H1 (cell line): Measurements from ENCODE around the gene C3orf52. TPM values are rescaled to one million over a fixed set of nuclear protein-coding genes. Genes with fewer than 3 reads are reported as not detected.

ENCODE experiments used
- CTCF ChIA-PET: fragments of 300-600 bp; sonication (Branson Sonifier 250); formaldehyde crosslinking; loops from one replicate; lab custom pipeline; 2021; ENCODE audit not compliant: partially characterized antibody; lab: Charles Lee
- POLR2A ChIA-PET: fragments of 300-600 bp; sonication (Branson Sonifier 250); formaldehyde crosslinking; loops from one replicate; lab custom pipeline; 2021; ENCODE audit warnings: inconsistent platforms; ENCODE audit not compliant: partially characterized antibody; lab: Charles Lee
- DNase-seq, 2 experiments: peaks; one replicate each; pipeline versions ENCODE4 v3.0.0 to v3.0.0-alpha.2; 2010 to 2022; ENCODE audit warnings: low spot score in 2 of 2, low read depth in 1 of 2, mixed read lengths in 1 of 2
- FAIRE-seq: peaks from 2 replicates; lab custom pipeline; 2011; peaks lifted over from hg19 to GRCh38; lab: Jason Lieb, UNC
- H2AFZ ChIP-seq: 2 replicates; pipeline ENCODE4 v1.8.1; 2012; ENCODE audit warnings: low read length, inconsistent platforms
- H2AK5ac ChIP-seq: 2 replicates; pipeline ENCODE4 v1.6.1; 2013; ENCODE audit warnings: low read depth, low read length
- H2BK120ac ChIP-seq: replicated peaks from 2 replicates; pipeline ENCODE3; 2013; ENCODE audit warnings: low read depth, low read length, inconsistent platforms
- H2BK12ac ChIP-seq: 2 replicates; pipeline ENCODE4 v1.6.1; 2013; ENCODE audit warnings: low read depth, low read length
- H2BK15ac ChIP-seq: 2 replicates; pipeline ENCODE4 v1.6.1; 2013; ENCODE audit warnings: low read length
- H2BK20ac ChIP-seq: 2 replicates; pipeline ENCODE4 v1.6.1; 2013; ENCODE audit warnings: low read length
- H2BK5ac ChIP-seq: 2 replicates; pipeline ENCODE4 v1.6.1; 2013; ENCODE audit warnings: low read depth, low read length
- H3K14ac ChIP-seq: 2 replicates; pipeline ENCODE4 v1.6.1; 2013; ENCODE audit warnings: inconsistent platforms; ENCODE audit not compliant: insufficient read length
- H3K18ac ChIP-seq: 2 replicates; pipeline ENCODE4 v1.6.1; 2013; ENCODE audit warnings: low read length; ENCODE audit errors: extremely low read depth
- H3K23ac ChIP-seq: 2 replicates; pipeline ENCODE4 v1.6.1; 2013; ENCODE audit warnings: inconsistent platforms; ENCODE audit not compliant: insufficient read length
- H3K23me2 ChIP-seq: 2 replicates; pipeline ENCODE4 v1.6.1; 2013; ENCODE audit warnings: low read depth, low read length
- H3K27ac ChIP-seq: 2 replicates; pipeline ENCODE4 v1.6.1; 2011; ENCODE audit warnings: low read depth, low read length, inconsistent platforms
- H3K27me3 ChIP-seq, 4 experiments: replicated peaks in 1 of 4; 1 replicate in 1 of 4; 2 replicates in 3 of 4; pipeline versions ENCODE4 v1.6.1 to v1.8.1; 2011 to 2013; ENCODE audit warnings: low read length in 3 of 4, mild to moderate bottlenecking in 3 of 4, inconsistent platforms in 2 of 4, mixed read lengths in 2 of 4, moderate library complexity in 1 of 4; ENCODE audit not compliant: control insufficient read depth in 3 of 4, insufficient read depth in 3 of 4; ENCODE audit errors: extremely low read depth in 1 of 4
- H3K36me3 ChIP-seq, 4 experiments: 2 replicates each; pipeline versions ENCODE4 v1.6.1 to v1.8.1; 2011 to 2013; ENCODE audit warnings: mild to moderate bottlenecking in 4 of 4, low read length in 3 of 4, moderate library complexity in 2 of 4, control low read depth in 1 of 4, inconsistent platforms in 1 of 4; ENCODE audit not compliant: insufficient read depth in 4 of 4, control insufficient read depth in 2 of 4
- H3K4ac ChIP-seq: replicated peaks from 2 replicates; pipeline ENCODE3; 2013; ENCODE audit warnings: low read length, low read depth, mixed read lengths, inconsistent platforms; ENCODE audit not compliant: insufficient read length
- H3K4me1 ChIP-seq, 4 experiments: replicated peaks in 1 of 4; 1 replicate in 1 of 4; 2 replicates in 3 of 4; pipeline versions ENCODE4 v1.6.1 to v1.8.1; 2011 to 2013; ENCODE audit warnings: low read length in 3 of 4, inconsistent platforms in 2 of 4, mixed read lengths in 1 of 4; ENCODE audit not compliant: insufficient read depth in 4 of 4, control insufficient read depth in 3 of 4
- H3K4me2 ChIP-seq, 2 experiments: 2 replicates each; pipeline versions ENCODE4 v1.6.1 to v1.8.1; 2011 to 2013; ENCODE audit warnings: low read depth in 2 of 2, low read length in 2 of 2, control low read depth in 1 of 2, inconsistent platforms in 1 of 2, mild to moderate bottlenecking in 1 of 2; ENCODE audit not compliant: insufficient read depth in 1 of 2
- H3K4me3 ChIP-seq, 4 experiments: fragments of 200-600, 300-600 bp in 1 of 4; sonication (generic), shearing (Covaris generic), sonication (Bioruptor Twin) in 1 of 4; 2 replicates each; pipeline versions ENCODE4 v1.5.1 to v1.8.1; 2011 to 2016; ENCODE audit warnings: low read length in 4 of 4, low read depth in 3 of 4, control low read depth in 2 of 4, inconsistent platforms in 2 of 4, mild to moderate bottlenecking in 2 of 4, mixed read lengths in 1 of 4, moderate library complexity in 1 of 4; ENCODE audit not compliant: insufficient read depth in 2 of 4; ENCODE audit errors: extremely low read depth in 1 of 4
- H3K56ac ChIP-seq: replicated peaks from 2 replicates; pipeline ENCODE3; 2013; ENCODE audit warnings: low read depth, mild to moderate bottlenecking, mixed read lengths, low read length, inconsistent platforms; ENCODE audit not compliant: insufficient read length
- H3K79me1 ChIP-seq: 2 replicates; pipeline ENCODE4 v1.6.1; 2013; ENCODE audit warnings: low read depth, low read length, control low read depth
- H3K79me2 ChIP-seq, 2 experiments: 2 replicates each; pipeline versions ENCODE4 v1.6.1 to v1.8.1; 2012 to 2013; ENCODE audit warnings: low read length in 2 of 2, mild to moderate bottlenecking in 2 of 2, inconsistent platforms in 1 of 2; ENCODE audit not compliant: insufficient read depth in 2 of 2, control insufficient read depth in 1 of 2
- H3K9ac ChIP-seq, 4 experiments: replicated peaks in 1 of 4; 1 replicate in 1 of 4; 2 replicates in 3 of 4; pipeline versions ENCODE4 v1.6.1 to v1.8.1; 2011 to 2013; ENCODE audit warnings: low read depth in 3 of 4, low read length in 3 of 4, control low read depth in 2 of 4, mild to moderate bottlenecking in 2 of 4, moderate library complexity in 2 of 4, inconsistent platforms in 1 of 4; ENCODE audit errors: extremely low read depth in 1 of 4
- H3K9me3 ChIP-seq, 2 experiments: 2 replicates each; pipeline versions ENCODE4 v1.6.1 to v1.8.1; 2012 to 2013; ENCODE audit warnings: mild to moderate bottlenecking in 2 of 2, moderate library complexity in 2 of 2, control low read depth in 1 of 2, inconsistent platforms in 1 of 2, low read depth in 1 of 2, low read length in 1 of 2, mixed read lengths in 1 of 2; ENCODE audit not compliant: insufficient read depth in 2 of 2
- H4K20me1 ChIP-seq, 2 experiments: replicated peaks in 1 of 2; 2 replicates each; pipeline versions ENCODE3 to v1.8.1; 2011 to 2013; ENCODE audit warnings: inconsistent platforms in 2 of 2, low read length in 2 of 2, mild to moderate bottlenecking in 1 of 2; ENCODE audit not compliant: insufficient read depth in 2 of 2, control insufficient read depth in 1 of 2
- H4K5ac ChIP-seq: 2 replicates; pipeline ENCODE4 v1.6.1; 2013; ENCODE audit warnings: low read length, low read depth, mixed read lengths, inconsistent platforms; ENCODE audit not compliant: insufficient read length
- H4K8ac ChIP-seq: 2 replicates; pipeline ENCODE4 v1.8.0; 2013; ENCODE audit warnings: mild to moderate bottlenecking, moderate library complexity, low read length, inconsistent platforms; ENCODE audit not compliant: insufficient read depth; ENCODE audit errors: extremely low read depth
- H4K91ac ChIP-seq: replicated peaks from 2 replicates; pipeline ENCODE3; 2013; ENCODE audit warnings: low read length, mixed read lengths, inconsistent platforms; ENCODE audit not compliant: insufficient read length
- EP300 ChIP-seq, 2 experiments: IDR thresholded peaks; 1 replicate in 1 of 2; 2 replicates in 1 of 2; pipeline ENCODE4 v1.6.1; 2011 to 2012; ENCODE audit warnings: low read depth in 2 of 2, low read length in 2 of 2, mild to moderate bottlenecking in 2 of 2, borderline replicate concordance in 1 of 2, inconsistent platforms in 1 of 2, moderate library complexity in 1 of 2
- EZH2 ChIP-seq: fragments of 200-600 bp; sonication (generic); IDR thresholded peaks from 2 replicates; pipeline ENCODE4 v1.7.1; 2012; ENCODE audit warnings: low read depth, mild to moderate bottlenecking, moderate library complexity, low read length, inconsistent platforms; ENCODE audit not compliant: severe bottlenecking
- WGBS, 2 experiments: shearing (Covaris generic) in 1 of 2; methylation state at CpG; one replicate each; pipeline versions ENCODE4 v1.1.6 to v1.1.7; 2013 to 2015; ENCODE audit warnings: low lambda C conversion rate in 2 of 2, mixed read lengths in 2 of 2, inconsistent platforms in 1 of 2, low coverage in 1 of 2, missing lambda C conversion rate in 1 of 2; ENCODE audit not compliant: insufficient replicate concordance in 2 of 2, insufficient coverage in 1 of 2, insufficient read length in 1 of 2; ENCODE audit errors: extremely low coverage in 1 of 2, missing lambda C conversion rate in 1 of 2; 5-methylcytosine and 5-hydroxymethylcytosine counted together
- polyA plus RNA-seq, 7 experiments: library from polyadenylated mRNA; depleted of rRNA in 3 of 7; stranded (reverse) in 5 of 7; unstranded in 2 of 7; fragments of >200 nt in 5 of 7; fragments of 200-250 nt in 2 of 7; gene quantifications; 1 replicate in 5 of 7; 2 replicates in 1 of 7; 4 replicates in 1 of 7; pipeline versions ENCODE4 v1.2.1 to v1.2.3, GENCODE V29; 2011 to 2013; ENCODE audit warnings: missing spikeins in 2 of 7, mixed read lengths in 2 of 7
- total RNA-seq: library from RNA; stranded (reverse); fragmentation: NEBNext Ultra II Directional; extraction: Animal tissue kit (Norgen Biotek cat#: 25700); gene quantifications from 2 replicates; pipeline ENCODE4 v1.2.1, GENCODE V29; 2021

The C3orf52 gene
- total and polyA plus RNA-seq, 2 of the 8 experiments (the other 6 are each of a cell fraction or from before 2014, with no cell fraction given), result 9.7 to 13.1 TPM

DNA sequence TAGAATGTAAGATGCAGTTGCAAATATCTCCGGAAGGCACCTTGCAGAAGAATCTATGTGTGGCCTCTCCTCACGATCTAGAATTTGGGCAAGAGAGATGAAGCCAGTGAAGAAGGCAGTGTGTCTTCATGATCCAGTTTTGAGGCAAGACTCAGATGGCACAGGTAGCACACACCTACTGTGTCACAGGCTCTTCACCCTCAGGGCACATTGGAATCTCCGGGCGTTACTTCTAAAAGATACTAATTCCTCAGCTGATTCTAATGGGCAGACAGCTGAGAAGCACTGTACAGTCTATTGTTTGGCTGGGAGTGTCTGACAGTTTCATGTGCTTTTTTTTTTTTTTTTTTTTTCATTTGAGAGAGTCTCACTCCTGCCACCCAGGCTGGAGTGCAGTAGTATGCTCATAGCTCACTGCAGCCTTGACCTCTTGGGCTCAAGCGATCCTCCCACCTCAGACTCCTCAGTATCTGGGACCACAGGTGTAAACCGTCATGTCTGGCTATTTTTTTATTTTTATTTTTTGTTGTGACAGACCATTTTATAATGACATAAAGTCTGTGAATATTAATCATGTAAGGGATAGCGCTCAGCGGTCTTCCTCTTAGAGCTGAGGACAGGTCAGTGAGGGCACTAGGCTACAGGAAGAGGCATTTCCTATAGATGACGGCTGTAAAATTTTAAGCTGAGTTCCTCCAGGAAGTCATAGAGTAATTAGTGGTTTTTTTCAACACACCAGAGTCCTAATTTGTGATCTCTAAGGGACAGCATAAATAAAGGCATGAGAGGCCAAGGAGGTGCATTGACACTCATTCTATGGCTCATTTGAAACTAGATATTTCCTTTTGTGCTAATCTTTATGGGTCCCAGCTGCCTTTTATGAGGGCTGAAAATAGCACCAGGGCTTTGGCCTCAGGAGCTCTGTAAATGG, 4.0 kb downstream of the C3orf52 start:
- 90% methylated on average over 9 of the region's 9 CpGs; no CpG with 5 or more reads in 1 of the 2 experiments for WGBS, 2 experiments
- H3K27ac ChIP-seq, result no peak overlapping the region
- CTCF ChIA-PET, result interaction anchor here (1.2 kb wide), 1 partner anchor 21 kb away, joined by 4 read pairs; no protein-coding TSS in a partner anchor

More for the DNA sequence above, 4.0 kb downstream of the C3orf52 start:
- no peak overlapping the region for H3K4me2 ChIP-seq
- H3K56ac ChIP-seq, result no peak overlapping the region
- no peak overlapping the region for H2BK15ac ChIP-seq
- H2BK12ac ChIP-seq, result no peak overlapping the region
- H3K4me3 ChIP-seq, result no peak overlapping the region
- H4K91ac ChIP-seq, result no peak overlapping the region
- H3K79me2 ChIP-seq, result peaks cover 0 to 19% of the 10 kb centered on the region in 2 experiments; a peak in 2 of 4 replicates
- H2BK5ac ChIP-seq, result no peak overlapping the region
- TF ChIP-seq EZH2 (no peak), EP300 (IDR thresholded peaks at IDR 0.05; ENCODE audit: borderline replicate concordance in 1 of 2, low read depth in 2 of 2, low read length in 2 of 2) (no peak)
- no peak overlapping the region for H4K5ac ChIP-seq
- POLR2A ChIA-PET, result interaction anchor here (0.5 kb wide), 2 partner anchors 258 to 366 kb away, joined by 4 to 6 read pairs; no protein-coding TSS in a partner anchor
- DNase-seq (no peak), FAIRE-seq (no peak)
- no peak overlapping the region for H2BK20ac ChIP-seq
- H3K79me1 ChIP-seq, result no peaks in the 10 kb centered on the region; the same call in 1 of the 2 replicates
- H3K18ac ChIP-seq, result no peak overlapping the region
- no peaks in the 10 kb centered on the region for H3K9me3 ChIP-seq
- H3K4me1 ChIP-seq, result peaks cover 2 to 18% (median 11%) of the 10 kb centered on the region in 4 experiments; a peak in 6 of 7 replicates
- peaks cover 0 to 4% (median 1%) of the 10 kb centered on the region in 4 experiments; a peak in 2 of 8 replicates for H3K36me3 ChIP-seq
- H3K14ac ChIP-seq, result no peak overlapping the region
- no peak overlapping the region for H3K9ac ChIP-seq
- H3K4ac ChIP-seq, result no peak overlapping the region
- H2BK120ac ChIP-seq, result no peak overlapping the region
- H4K8ac ChIP-seq, result no peak overlapping the region
- H2AFZ ChIP-seq, result no peak overlapping the region
- H3K23me2 ChIP-seq, result peaks cover 7% of the 10 kb centered on the region
- no peaks in the 10 kb centered on the region for H4K20me1 ChIP-seq
- H3K27me3 ChIP-seq, result peaks cover 0 to 6% (median 4%) of the 10 kb centered on the region in 4 experiments; a peak in 3 of 7 replicates
- H2AK5ac ChIP-seq, result no peak overlapping the region
- no peak overlapping the region for H3K23ac ChIP-seq
